Stimulated activated CD4-positive, alpha-beta T cell treated with anti-CD3 and anti-CD28 coated beads, TNF-alpha, amount 100 ng/mL, for 48 hours (primary cell): ENCODE results near the gene SH3BGRL.

Experiments
- DNase-seq, 3 donors: peaks; one replicate each; pipeline ENCODE4 v3.0.0-alpha.2; 2020; ENCODE audit warnings: low read depth in 3 of 3

The SH3BGRL gene

DNA sequence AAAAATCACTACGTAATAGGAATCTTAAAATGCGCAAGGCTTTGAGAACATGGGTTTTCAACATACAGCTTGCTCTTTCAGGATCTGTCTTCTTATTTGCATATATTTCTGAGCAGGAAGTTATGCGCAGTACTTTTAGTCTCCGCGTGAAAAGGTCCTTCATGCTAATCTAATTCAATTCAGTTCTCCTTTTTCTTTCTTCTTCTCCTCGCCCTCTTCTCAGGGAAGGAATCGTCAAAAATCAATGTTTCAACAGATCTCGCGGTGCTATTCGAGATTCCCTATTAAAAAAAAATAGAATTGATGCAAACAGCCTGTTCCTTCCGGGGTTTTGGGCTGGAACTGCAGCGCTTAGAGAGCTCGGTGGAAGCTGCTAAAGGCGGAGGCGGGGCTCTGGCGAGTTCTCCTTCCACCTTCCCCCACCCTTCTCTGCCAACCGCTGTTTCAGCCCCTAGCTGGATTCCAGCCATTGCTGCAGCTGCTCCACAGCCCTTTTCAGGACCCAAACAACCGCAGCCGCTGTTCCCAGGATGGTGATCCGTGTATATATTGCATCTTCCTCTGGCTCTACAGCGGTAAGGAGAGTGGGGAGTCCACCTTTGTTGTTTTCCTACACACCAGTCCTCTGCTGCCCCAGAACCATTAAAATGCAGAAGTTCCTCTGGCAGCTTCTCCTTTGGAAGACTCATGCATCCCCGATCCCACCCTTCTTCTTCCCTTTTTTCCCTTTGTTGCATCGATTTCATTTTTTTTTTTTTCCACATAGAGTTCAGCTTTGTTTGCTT lies at the start of gene SH3BGRL, which contains the start of gene HMGN5:
TSS of gene SH3BGRL (plus strand) at position 432 of the 785 bp plus-strand sequence. CDS start at position 531, 99 bp downstream.
TSS of gene HMGN5 (minus strand) at position 243 of the 785 bp plus-strand sequence. CDS start 80,364 bp downstream, outside the sequence.
- peak; percentile 37 to 62 (median 43) for DNase-seq

DNA sequence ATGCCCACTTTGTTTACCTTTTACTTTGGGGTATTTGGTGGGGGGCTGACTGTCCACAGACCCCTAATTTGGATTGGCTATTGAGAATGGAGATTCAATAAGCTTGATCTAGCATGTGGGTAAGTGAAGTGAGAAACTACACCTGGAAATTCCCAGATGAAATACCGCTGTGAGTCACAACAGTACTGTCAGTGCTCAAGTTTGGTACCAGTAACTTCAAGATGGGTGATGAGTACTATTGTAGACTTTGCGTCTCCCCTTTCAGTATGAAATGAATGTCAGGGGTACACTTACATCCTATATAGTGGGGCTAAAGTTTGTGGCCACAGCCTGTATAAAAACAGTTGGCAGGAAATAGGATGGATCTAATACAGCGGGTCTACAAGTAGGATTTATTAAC lies 33.5 kb upstream of the SH3BGRL start:
- no peak for DNase-seq

GRCh38 chrX:81174286-81174685 lies 27.6 kb upstream of the SH3BGRL start:
- DNase-seq: no peak

GRCh38 chrX:81195259-81195658 lies 6.6 kb upstream of the SH3BGRL start:
- DNase-seq: no peak

DNA sequence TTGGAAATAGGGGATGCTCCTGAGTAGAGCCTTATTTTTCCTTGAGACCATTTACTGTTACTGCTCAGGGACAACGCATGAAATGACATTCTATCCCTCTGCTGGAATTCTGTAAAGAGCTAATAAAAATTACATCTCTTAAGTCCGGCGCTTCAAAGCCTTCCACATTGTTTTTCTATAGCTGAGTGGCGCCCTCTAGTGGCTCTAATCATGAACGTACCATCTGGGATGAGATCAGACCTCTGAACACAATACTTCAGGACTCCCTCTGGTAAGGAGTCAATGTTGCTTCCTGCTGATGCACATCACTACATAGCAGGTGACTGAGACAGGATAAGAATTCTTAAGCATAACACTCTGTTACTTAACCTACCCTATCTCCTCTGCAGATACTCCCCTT lies 6.2 kb upstream of the SH3BGRL start:
- DNase-seq: peak; percentile 5 to 44 (median 17)

- DNase-seq: no peak
Observed at GRCh38 chrX:81201071-81201470, 831 bp upstream of the SH3BGRL start.

- no peak for DNase-seq
Observed at GRCh38 chrX:81202456-81202819, 536 bp downstream of the SH3BGRL start.

DNA sequence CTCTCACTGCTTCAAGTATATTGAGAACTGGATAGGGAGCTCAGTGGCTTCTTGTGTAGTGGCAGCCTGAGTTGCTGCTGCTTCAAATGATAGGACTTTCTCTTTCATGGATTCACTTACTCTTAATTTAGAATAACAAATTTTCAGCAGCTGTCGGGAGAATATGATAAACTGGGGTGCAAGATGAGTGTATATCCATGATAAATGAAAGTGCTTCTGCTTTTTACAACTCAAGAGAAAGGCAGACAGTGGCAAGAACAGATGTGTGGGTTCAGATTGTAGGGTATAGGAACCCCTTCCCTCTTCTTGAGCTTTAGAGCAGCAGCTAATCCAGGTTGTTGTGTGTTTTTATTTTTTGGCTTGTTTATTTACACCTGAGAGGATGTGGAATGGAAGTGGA lies 1.0 kb downstream of the SH3BGRL start:
- no peak for DNase-seq

GRCh38 chrX:81205551-81205950 lies 3.6 kb downstream of the SH3BGRL start:
- DNase-seq: no peak

- no peak for DNase-seq
Observed at GRCh38 chrX:81206476-81206875, 4.6 kb downstream of the SH3BGRL start.

DNA sequence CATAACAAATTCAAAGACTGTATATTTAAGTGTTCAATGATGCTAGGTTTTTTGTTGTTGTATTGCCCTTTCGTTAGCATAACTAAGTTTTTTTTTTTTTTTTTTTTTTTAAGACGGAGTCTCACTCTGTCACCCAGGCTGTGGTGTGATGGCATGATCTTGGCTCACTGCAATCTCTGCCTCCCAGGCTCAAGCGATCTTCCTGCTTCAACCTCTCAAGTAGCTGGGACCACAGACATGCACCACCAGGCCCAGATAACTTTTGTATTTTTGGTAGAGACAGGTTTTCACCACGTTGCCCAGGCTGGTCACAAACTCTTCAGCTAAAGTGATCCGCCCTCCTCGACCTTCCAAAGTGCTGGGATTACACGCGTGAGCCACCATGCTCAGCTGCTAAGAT lies 7.0 kb downstream of the SH3BGRL start:
- DNase-seq: no peak

DNA sequence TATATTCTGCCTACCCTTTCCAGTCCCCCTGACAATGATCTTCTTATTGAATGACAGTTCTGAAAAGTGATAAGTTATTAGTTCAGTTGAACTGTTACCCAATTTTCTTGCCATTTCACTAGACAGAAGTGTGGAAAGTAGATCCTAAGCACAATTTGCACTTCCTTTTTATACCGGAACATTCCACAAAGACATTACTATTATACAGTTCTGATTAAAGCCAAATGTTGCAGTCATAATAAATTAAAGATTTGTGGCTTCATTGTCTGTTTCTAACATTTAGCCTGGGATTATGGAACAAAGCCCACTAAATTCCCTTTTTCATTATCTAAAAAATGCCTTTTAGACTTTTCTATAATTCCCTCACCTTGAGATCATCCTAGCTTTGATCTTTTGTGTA lies 13.8 kb downstream of the SH3BGRL start:
- no peak for DNase-seq

GRCh38 chrX:81229229-81229628 lies 27.3 kb downstream of the SH3BGRL start:
- DNase-seq: no peak

DNA sequence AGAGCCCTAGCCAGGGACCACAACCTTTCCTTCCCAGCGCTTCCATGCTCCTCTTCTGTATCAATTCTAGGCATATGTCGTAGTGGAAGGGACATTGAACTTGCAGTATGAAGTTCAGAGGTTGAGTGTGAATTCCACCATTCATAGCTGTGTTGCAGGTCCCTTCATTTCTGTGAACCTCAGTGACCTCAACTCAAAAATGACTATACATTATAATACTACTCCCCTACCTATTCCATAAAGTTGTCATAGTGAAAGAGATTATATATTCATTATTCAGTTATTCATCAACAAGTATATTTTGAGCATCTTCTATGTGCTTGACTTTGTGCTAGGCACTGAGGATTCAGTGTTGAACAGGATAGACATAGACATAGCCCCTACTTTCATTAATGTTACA lies 28.0 kb downstream of the SH3BGRL start:
- DNase-seq: no peak

- no peak for DNase-seq
Observed at GRCh38 chrX:81231476-81231875, 29.6 kb downstream of the SH3BGRL start.

GRCh38 chrX:81232218-81232617 lies 30.3 kb downstream of the SH3BGRL start:
- DNase-seq: no peak

- no peak for DNase-seq
Observed at GRCh38 chrX:81237516-81237915, 35.6 kb downstream of the SH3BGRL start.

DNA sequence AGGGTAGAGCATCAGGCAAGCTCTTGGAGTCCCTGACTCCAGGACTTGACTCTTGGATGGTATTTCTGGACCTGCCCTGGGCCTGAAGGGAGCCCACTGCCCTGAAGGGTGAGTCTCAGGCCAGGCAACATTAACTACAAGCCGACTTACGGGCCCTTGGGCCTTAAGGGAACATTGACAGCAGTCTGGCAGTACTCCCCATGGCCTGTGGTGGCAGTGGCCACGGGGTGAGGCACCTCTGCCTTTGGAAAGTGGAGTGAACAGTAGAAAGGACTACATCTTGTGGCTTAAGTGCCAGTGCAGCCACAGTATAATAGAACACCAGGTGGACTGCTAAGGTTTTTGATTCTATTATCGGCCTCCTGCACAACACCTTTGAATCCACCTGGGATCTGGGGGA lies 36.3 kb downstream of the SH3BGRL start:
- DNase-seq: no peak

GRCh38 chrX:81240701-81241331 lies 38.9 kb downstream of the SH3BGRL start:
- no peak for DNase-seq

DNA sequence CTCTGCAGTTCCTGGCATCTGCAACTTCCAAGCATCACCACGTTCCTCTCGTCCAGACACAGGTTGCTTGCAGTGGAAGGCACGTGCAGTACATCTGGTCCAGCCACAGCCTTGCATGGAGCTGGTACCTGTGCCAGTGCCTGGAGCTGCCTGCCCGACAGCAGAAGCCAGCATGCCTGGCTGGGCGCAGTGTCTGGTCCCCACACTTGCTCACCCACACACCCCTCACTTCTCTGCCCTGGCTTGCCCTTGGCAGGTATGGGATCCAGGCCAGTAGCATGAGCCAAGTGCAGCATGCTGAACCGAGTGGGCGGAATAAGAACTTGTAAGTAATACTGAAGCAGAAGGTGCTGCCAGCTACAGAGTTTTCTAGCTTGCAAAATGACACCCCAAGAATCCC lies 39.9 kb downstream of the SH3BGRL start:
- no peak for DNase-seq

- no peak for DNase-seq
Observed at GRCh38 chrX:81255876-81256275, 54.0 kb downstream of the SH3BGRL start.

- no peak for DNase-seq
Observed at GRCh38 chrX:81257817-81258216, 55.9 kb downstream of the SH3BGRL start.

DNA sequence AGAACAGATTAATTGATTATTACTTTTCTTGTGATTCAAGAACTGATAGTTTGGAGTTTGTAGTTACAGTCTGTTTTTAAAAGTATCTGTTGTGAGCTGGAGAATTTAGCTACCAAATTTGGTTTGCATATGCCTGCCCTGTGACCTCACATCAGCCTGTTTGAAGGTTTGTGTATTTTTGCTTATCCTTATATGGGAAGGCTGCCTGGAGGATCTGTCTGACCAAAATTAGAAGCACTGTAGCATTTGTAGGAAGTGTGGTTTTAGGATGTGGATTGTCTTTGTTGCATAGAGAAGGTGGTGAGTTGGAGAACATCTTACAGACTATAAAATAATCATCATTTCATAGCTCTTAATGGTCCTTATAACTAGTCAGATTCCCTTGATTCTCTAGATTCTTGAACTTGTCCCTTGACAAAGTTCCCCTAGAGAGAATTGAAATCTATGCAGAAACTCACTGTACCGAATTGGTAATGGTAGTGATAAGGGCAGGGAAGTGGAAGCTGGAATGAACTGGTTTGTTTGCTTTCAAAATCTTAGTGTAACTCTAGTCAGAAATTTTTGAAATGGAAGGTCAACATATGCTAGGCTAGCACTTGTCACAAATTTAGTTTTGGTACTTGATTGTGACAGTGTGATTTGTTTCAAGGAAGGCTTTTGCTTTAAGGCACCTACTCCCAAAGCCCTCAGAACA lies 57.3 kb downstream of the SH3BGRL start:
- DNase-seq: no peak
